NT2/D1 (cell line): Measurements from ENCODE around the gene GALNT18.

ENCODE experiments used
- SUZ12 ChIP-seq: IDR thresholded peaks from 2 replicates; pipeline ENCODE4 v1.6.1; 2011; ENCODE audit not compliant: insufficient read length, insufficient read depth; ENCODE audit errors: extremely low read depth
- YY1 ChIP-seq: IDR thresholded peaks from 2 replicates; pipeline ENCODE4 v1.6.1; 2011; ENCODE audit not compliant: insufficient read length, insufficient read depth

DNA sequence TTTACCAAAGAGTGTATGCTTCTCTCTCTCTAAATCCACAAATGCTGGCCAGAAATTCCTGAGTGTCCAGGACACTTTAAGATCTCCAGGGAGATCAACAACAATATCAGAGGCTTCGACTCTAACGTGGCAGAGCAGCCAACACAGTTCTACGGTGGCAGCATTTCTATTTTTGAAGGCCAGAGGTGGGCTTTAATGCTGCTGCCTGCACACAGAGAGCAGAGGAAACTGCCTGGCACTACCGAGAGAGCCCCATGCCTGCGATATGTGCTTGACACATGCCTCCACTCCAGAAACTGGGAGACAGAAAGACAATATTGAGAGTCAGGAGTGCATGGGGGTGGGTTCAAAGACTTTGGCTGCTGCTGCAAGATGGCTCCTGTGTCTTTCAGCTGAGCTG lies 48.8 kb upstream of the GALNT18 start:
- no peak for TF ChIP-seq SUZ12
- no peak for TF ChIP-seq YY1
